GM12801 (cell line): ENCODE measurements around the gene SIK3.

ENCODE experiments used
- CTCF ChIP-seq: IDR thresholded peaks from one replicate; pipeline ENCODE4 v1.5.1; 2011; ENCODE audit warnings: control low read depth; ENCODE audit not compliant: insufficient read length; ENCODE audit errors: extremely low read depth

The SIK3 gene

DNA sequence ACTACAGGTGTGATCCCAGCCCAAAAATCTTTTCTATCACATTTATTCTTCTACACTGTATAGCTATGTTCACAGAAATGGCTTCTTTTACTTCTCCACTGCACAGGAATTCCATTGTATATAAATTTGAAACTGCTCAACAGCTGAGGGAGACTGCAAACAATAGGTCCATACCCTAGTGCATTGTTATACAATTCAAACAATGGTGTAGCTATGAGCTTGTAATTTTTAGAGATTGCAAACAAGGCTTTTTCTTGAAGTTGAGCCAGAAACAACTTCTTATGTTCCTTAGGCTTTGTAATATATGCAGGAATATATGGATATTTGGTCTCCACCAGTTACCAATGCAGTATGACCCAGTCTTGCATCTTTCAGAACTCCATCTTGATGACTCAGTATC lies 19.5 kb upstream of the SIK3 start:
- TF ChIP-seq CTCF = no peak

DNA sequence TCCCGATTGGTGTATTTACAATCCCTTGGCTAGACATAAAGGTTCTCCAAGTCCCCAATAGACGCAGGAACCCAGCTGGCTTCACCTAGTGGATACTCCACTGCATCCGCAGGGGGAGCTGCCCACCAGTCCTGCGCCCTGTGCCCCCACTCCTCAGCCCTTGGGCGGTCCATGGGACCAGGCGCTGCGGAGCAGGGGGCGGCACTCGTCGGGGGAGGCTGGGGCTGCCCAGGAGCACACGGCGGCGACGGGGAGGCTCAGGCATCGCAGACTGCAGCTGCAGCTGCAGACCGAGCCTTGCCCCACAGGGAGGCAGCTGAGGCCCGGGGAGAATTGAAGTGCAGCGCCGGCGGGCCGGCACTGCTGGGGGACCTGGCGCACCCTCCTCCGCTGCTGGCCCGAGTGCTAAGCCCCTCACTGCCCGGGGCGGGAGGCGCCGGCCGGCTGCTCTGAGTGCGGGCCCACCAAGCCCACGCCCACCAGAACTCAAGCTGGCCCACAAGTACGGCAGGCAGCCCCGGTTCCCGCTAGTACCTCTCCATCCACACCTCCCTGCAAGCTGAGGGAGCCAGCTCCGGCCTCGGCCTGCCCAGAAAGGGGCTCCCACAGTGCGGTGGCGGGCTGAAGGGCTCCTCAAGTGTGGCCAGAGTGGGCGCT lies 12.2 kb upstream of the SIK3 start:
- TF ChIP-seq CTCF = no peak

GRCh38 chr11:117107701-117108590 lies 9.7 kb upstream of the SIK3 start:
- no peak for TF ChIP-seq CTCF

GRCh38 chr11:117100556-117100955 lies 2.3 kb upstream of the SIK3 start:
- TF ChIP-seq CTCF = no peak

- no peak for TF ChIP-seq CTCF
Measured at GRCh38 chr11:117099696-117100095, 1.5 kb upstream of the SIK3 start.

DNA sequence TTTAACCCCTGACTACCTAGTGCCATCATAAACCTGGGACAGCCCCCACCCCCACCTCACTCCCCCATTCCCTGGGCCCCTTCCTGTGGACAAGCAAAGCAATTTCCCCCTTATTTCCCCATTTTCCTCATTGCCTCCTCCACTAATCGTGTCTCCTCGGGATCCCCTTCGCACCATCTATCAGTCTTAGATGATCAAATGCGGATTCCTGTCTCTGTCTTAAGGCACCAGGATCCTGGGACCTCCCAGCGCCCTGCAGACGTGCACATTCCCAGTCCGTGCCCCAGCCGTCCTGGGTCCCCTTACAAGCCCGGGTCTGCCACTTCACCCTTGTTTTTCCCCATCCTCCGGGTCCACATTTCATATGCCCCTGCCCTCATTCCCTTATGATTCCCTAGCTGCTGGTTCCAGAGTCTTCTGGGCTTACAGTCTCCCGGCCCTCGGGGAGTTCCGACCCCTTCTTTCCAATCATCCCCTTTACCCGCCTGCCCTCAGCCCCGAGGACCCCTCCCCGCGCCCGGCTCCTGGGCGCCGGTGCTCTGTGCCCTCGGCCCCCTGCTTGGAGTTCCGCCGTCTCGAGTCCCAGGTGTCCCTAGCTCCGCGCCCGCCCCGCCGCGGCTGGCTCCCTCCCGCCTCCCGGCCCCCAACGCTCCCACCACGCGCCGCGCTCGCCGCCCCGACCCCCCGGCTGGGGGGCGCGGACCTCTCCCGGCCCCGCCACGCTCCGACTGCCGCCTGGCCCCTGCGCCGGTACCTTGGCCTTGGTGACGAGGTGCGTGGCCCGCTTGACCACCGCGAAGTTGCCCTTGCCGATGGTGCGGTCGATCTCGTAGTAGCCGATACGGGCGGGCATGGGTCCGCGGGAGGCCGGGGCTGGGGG lies 599 bp downstream of the SIK3 start:
- TF ChIP-seq CTCF = no peak

DNA sequence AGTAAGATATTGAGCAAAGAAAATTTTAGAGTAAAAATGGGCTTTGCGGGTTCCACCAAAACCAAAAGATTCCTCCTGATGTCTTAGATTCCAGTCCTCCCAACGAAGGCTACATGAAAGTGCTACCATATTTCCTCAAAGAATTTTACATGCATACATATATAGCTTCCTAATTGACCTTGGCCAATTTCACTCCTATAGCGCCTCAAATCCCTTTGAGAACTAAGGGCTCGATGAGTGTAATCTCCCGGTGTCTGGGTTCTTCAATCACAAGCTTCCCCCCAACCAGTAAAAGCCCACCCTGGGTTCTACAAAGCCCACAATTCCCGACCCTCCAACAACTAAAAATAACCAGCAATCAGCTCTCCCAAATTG lies 1.2 kb downstream of the SIK3 start:
- TF ChIP-seq CTCF = no peak
